HL-60/S4 (cell line): ENCODE results near the gene SPC24.
"Not testable (repeated sequence)": the region's sequence is repeated elsewhere in the genome, so short reads cannot be mapped to it uniquely, and the experiment has no call there.

Experiments
- in situ Hi-C: fragments of 300-500 bp; cut with MboI; formaldehyde crosslinking; loops from 2 replicates; pipeline ENCODE4 v1.14.3; 2022; ENCODE audit warnings: low sequenced_read_pairs

SPC24 gene

GRCh38 chr19:11192957-11193939 is 37.7 kb upstream of the SPC24 start:
- in situ Hi-C loops, result no loop called here

GRCh38 chr19:11191934-11192333 is 36.4 kb upstream of the SPC24 start:
- in situ Hi-C loops, result no loop called here

- in situ Hi-C loops, result no loop called here
Measured at GRCh38 chr19:11191273-11191755, 35.7 kb upstream of the SPC24 start.

- in situ Hi-C loops, result no loop called here
Measured at GRCh38 chr19:11190501-11190900, 34.9 kb upstream of the SPC24 start.

GRCh38 chr19:11187441-11187840 is 31.9 kb upstream of the SPC24 start:
- in situ Hi-C loops, result no loop called here

GRCh38 chr19:11182994-11183393 is 27.4 kb upstream of the SPC24 start:
- in situ Hi-C loops, result no loop called here

- in situ Hi-C loops, result no loop called here
Measured at GRCh38 chr19:11181488-11181887, 25.9 kb upstream of the SPC24 start.

GRCh38 chr19:11180975-11181374 is 25.4 kb upstream of the SPC24 start:
- in situ Hi-C loops, result not testable (repeated sequence)

GRCh38 chr19:11180346-11180745 is 24.8 kb upstream of the SPC24 start:
- in situ Hi-C loops, result no loop called here

- in situ Hi-C loops, result no loop called here
Measured at GRCh38 chr19:11179716-11180297, 24.2 kb upstream of the SPC24 start.

GRCh38 chr19:11179145-11179465 is 23.5 kb upstream of the SPC24 start:
- in situ Hi-C loops, result not testable (repeated sequence)

- in situ Hi-C loops, result no loop called here
Measured at GRCh38 chr19:11177592-11177991, 22.0 kb upstream of the SPC24 start.

GRCh38 chr19:11176466-11177193 is 21.0 kb upstream of the SPC24 start:
- in situ Hi-C loops, result no loop called here

GRCh38 chr19:11175920-11176319 is 20.3 kb upstream of the SPC24 start:
- in situ Hi-C loops, result no loop called here

GRCh38 chr19:11174336-11174735 is 18.8 kb upstream of the SPC24 start:
- in situ Hi-C loops, result no loop called here

- in situ Hi-C loops, result no loop called here
Measured at GRCh38 chr19:11173516-11174155, 18.1 kb upstream of the SPC24 start.

GRCh38 chr19:11172576-11172975 is 17.0 kb upstream of the SPC24 start:
- in situ Hi-C loops, result no loop called here

- in situ Hi-C loops, result no loop called here
Measured at GRCh38 chr19:11171144-11171543, 15.6 kb upstream of the SPC24 start.

- in situ Hi-C loops, result no loop called here
Measured at GRCh38 chr19:11169896-11170678, 14.5 kb upstream of the SPC24 start.

GRCh38 chr19:11168568-11168967 is 13.0 kb upstream of the SPC24 start:
- in situ Hi-C loops, result no loop called here
